HEK293T (cell line): ENCODE data around the gene TLE7.

Source experiments
- BHLHE40 ChIP-seq: fragments of 450-650 bp; IDR thresholded peaks from 2 replicates; pipeline ENCODE4 v1.6.1; 2016; ENCODE audit warnings: mild to moderate bottlenecking, moderate library complexity, borderline replicate concordance
- ELF4 ChIP-seq: fragments of 450-650 bp; IDR thresholded peaks from 2 replicates; pipeline ENCODE4 v1.6.1; 2017; ENCODE audit warnings: antibody characterized with exemption
- FOXK2 ChIP-seq: fragments of 450-650 bp; IDR thresholded peaks from 2 replicates; pipeline ENCODE4 v1.6.1; 2016; ENCODE audit warnings: mild to moderate bottlenecking
- FOXM1 ChIP-seq: fragments of 450-650 bp; IDR thresholded peaks from 2 replicates; pipeline ENCODE4 v1.6.1; 2017; ENCODE audit warnings: mild to moderate bottlenecking, borderline replicate concordance
- LEF1 ChIP-seq: fragments of 450-650 bp; IDR thresholded peaks from 2 replicates; pipeline ENCODE4 v1.6.1; 2017; ENCODE audit warnings: mild to moderate bottlenecking, borderline replicate concordance
- NFRKB ChIP-seq: fragments of 450-650 bp; IDR thresholded peaks from 2 replicates; pipeline ENCODE4 v1.6.1; 2016; ENCODE audit warnings: mild to moderate bottlenecking, moderate library complexity

GRCh38 chr16:71472931-71473330 is 31.1 kb upstream of the TLE7 start:
- TF ChIP-seq ELF4 (no peak), BHLHE40 (no peak), FOXM1 (no peak), LEF1 (no peak), FOXK2 (no peak), NFRKB (no peak)
